ENCODE results near the gene CLCN1.

CLCN1 gene

DNA sequence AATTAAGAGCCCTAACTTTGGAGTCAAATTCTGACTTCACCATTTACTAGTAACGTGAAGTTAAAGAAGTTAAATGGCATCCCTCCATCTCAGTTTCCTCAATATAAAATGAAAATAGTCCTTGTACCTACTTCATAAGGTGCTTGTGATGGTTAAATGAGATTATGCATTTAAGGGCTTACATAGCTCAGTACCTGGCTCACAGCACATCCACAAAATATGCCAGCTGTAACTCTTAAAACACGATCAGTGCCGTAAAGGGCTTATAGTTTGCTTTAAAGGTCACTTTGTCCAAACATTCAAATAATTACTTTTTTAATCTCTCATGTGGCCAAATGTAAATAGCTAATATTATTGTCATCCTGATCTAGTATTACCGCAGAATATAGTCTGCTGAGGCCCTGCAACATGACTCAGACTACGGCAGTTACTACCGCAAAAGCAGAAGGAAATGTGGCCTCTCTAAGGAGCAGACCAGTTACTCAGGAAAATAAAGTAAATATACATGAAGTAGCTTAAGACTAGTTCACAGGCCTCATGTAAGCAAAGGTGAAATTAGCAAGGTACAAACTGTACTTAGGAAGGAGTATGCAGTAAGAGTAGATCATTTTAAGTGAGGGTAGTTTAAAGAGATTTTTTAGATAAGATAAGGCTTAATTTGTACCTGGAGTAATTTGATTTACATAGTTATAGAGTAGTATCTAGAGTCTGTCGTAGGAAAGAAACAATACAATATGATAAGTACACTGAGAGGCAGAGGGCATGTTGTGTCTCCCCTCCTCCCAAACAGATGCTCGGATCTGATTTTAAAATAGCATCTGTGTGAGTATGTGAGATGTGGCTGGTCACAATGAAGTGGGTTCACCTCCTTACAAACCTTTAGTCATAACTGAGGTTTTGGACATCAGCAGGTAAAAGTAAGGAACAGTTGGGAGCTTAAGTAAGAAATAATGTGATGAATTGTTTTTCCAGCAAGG, 14.7 kb upstream of the CLCN1 start:
- peaks cover 71% of the 10 kb centered on the region for H3K4me1 Mint-ChIP-seq
- no peak overlapping the region for H3K4me3 Mint-ChIP-seq
- no peaks in the 10 kb centered on the region for H3K27me3 Mint-ChIP-seq
- no peak for DNase-seq
- no peak overlapping the region for H3K27ac Mint-ChIP-seq
- H3K36me3 Mint-ChIP-seq, result peaks cover 83% of the 10 kb centered on the region
- no peaks in the 10 kb centered on the region for H3K9me3 Mint-ChIP-seq
- CTCF ChIA-PET, result interaction anchor here (0.9 to 8.6 kb wide), 7 partner anchors 9 to 107 kb away, joined by 3 to 185 read pairs (median 4); no protein-coding TSS in a partner anchor

DNA sequence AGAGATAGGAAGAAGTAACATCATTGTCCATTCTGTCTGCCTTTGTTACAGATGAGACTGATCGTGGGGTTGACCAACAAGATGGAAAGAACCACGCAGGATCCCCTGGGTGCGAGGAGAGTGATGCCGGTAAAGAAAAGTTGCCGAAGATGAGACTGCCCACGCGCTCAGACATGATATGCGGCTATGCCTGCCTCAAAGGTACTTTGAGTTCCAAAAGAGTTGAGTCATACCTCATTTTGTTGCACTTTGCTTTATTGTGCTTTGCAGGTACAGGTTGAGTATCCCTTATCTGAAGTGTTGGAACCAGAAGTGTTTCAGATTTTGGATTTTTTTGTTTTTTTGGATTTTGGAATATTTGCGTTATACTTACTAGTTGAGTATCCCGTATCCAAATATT, 12.2 kb upstream of the CLCN1 start:
- no peak for DNase-seq

DNA sequence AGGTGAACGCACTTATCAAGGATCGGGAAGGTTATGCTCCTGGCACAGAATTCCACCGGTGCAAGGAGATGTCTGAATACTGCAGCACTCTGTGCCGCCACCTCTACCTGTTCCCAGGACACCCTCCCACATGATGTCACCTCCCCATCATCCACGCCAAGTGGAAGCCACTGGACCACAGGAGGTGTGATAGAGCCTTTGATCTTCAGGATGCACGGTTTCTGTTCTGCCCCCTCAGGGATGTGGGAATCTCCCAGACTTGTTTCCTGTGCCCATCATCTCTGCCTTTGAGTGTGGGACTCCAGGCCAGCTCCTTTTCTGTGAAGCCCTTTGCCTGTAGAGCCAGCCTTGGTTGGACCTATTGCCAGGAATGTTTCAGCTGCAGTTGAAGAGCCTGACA, 11.0 kb upstream of the CLCN1 start:
- Mint-ChIP-seq H3K4me3 (no peak overlapping the region), H3K36me3 (peaks cover 92% of the 10 kb centered on the region), H3K4me1 (peaks cover 74% of the 10 kb centered on the region), H3K27me3 (no peaks in the 10 kb centered on the region), H3K9me3 (peaks cover 8% of the 10 kb centered on the region), H3K27ac (no peak overlapping the region)
- CTCF ChIA-PET, result interaction anchor here (0.8 to 2.6 kb wide), 15 partner anchors 9 to 118 kb away, joined by 3 to 56 read pairs (median 4); partner anchors contain the start of gene EPHA1
- no peak for DNase-seq

More for the DNA sequence above, 12.2 kb upstream of the CLCN1 start:
- peaks cover 6% of the 10 kb centered on the region for H3K9me3 Mint-ChIP-seq
- no peak overlapping the region for H3K4me3 Mint-ChIP-seq
- CTCF ChIA-PET, result interaction anchor here (1.5 to 2.5 kb wide), 2 partner anchors 24 to 64 kb away, joined by 5 to 56 read pairs; no protein-coding TSS in a partner anchor
- H3K36me3 Mint-ChIP-seq, result peaks cover 89% of the 10 kb centered on the region
- no peak overlapping the region for H3K27ac Mint-ChIP-seq
- peaks cover 75% of the 10 kb centered on the region for H3K4me1 Mint-ChIP-seq
- no peaks in the 10 kb centered on the region for H3K27me3 Mint-ChIP-seq

DNA sequence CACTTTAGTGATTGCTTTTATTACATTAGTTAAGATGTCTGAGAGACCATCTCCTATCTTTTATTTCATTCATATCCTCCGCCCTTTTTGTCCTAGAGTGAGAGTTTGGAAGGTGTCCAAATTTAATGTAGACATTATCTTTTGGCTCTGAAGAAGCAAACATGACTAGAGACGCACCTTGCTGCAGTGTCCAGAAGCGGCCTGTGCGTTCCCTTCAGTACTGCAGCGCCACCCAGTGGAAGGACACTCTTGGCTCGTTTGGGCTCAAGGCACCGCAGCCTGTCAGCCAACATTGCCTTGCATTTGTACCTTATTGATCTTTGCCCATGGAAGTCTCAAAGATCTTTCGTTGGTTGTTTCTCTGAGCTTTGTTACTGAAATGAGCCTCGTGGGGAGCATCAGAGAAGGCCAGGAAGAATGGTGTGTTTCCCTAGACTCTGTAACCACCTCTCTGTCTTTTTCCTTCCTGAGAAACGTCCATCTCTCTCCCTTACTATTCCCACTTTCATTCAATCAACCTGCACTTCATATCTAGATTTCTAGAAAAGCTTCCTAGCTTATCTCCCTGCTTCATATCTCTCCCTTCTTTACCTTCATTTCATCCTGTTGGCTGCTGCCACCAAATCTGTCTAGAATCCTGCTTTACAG, 10.4 kb upstream of the CLCN1 start:
- Mint-ChIP-seq H3K27me3 (no peaks in the 10 kb centered on the region), H3K9me3 (peaks cover 13% of the 10 kb centered on the region), H3K27ac (peak overlapping the region; percentile 15), H3K4me1 (peaks cover 76% of the 10 kb centered on the region), H3K36me3 (peaks cover 92% of the 10 kb centered on the region), H3K4me3 (no peak overlapping the region)
- CTCF ChIA-PET, result interaction anchor here (0.8 to 2.6 kb wide), 17 partner anchors 9 to 118 kb away, joined by 3 to 56 read pairs (median 4); partner anchors contain the start of gene EPHA1
- peak; percentile 76 for DNase-seq

DNA sequence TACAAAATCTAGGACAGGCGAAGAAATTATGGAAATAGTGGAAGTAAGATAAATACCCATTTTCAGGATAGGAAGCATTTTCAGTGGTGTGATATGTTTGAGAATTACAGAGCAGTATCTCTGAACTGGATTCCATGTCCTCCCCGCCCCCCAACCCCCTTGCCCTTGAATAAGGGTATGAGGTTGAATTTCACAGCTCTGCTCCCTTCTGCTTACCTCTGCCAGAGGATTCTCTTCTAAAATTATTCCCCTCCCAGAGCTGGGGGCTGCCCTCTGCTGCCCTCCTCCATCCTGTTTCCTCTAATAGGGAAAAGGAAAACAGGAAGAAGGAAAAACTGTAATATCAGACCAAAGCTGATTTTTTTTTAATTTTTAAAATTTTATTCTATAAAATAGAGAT, 7.3 kb upstream of the CLCN1 start:
- Mint-ChIP-seq H3K27ac (no peak overlapping the region), H3K4me1 (peaks cover 75% of the 10 kb centered on the region), H3K27me3 (no peaks in the 10 kb centered on the region), H3K9me3 (peaks cover 17% of the 10 kb centered on the region), H3K4me3 (no peak overlapping the region), H3K36me3 (peaks cover 80% of the 10 kb centered on the region)
- DNase-seq, result no peak
- CTCF ChIA-PET, result interaction anchor here (1.9 to 4.4 kb wide), 5 partner anchors 9 to 108 kb away, joined by 6 to 29 read pairs (median 12); no protein-coding TSS in a partner anchor

DNA sequence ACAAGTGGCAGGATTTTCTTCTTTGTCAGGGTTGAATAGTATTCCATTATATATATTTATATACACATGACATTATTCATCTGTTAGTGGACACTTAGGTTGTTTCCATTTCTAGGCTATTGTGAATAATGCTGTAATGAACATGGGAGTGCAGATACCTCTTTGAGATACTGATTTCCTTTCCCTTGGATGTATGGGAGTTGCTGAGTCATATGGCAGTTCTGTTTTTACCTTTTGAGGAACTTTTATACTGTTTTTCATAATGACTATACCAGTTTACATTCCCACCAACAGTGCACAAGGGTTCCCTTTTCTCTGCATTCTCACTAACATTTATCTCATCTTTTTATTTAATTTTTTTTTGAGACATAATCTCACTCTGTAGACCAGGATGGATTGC, 1.8 kb upstream of the CLCN1 start:
- H3K27ac Mint-ChIP-seq, result no peak overlapping the region
- peaks cover 11% of the 10 kb centered on the region for H3K9me3 Mint-ChIP-seq
- peaks cover 32% of the 10 kb centered on the region for H3K4me1 Mint-ChIP-seq
- H3K4me3 Mint-ChIP-seq, result no peak overlapping the region
- H3K27me3 Mint-ChIP-seq, result peaks cover 16% of the 10 kb centered on the region
- H3K36me3 Mint-ChIP-seq, result peaks cover 30% of the 10 kb centered on the region
- CTCF ChIA-PET, result no interaction called here
- no peak for DNase-seq

GRCh38 chr7:143316492-143316891, 581 bp downstream of the CLCN1 start:
- CTCF ChIA-PET, result interaction anchor here (1.3 to 3.6 kb wide), 3 partner anchors 17 to 77 kb away, joined by 3 to 11 read pairs (median 5); no protein-coding TSS in a partner anchor
- H3K9me3 Mint-ChIP-seq, result no peaks in the 10 kb centered on the region
- H3K4me3 Mint-ChIP-seq, result no peak overlapping the region
- H3K27me3 Mint-ChIP-seq, result peaks cover 36% of the 10 kb centered on the region
- H3K4me1 Mint-ChIP-seq, result peaks cover 9% of the 10 kb centered on the region
- no peak overlapping the region for H3K27ac Mint-ChIP-seq
- no peak for DNase-seq
- peaks cover 11% of the 10 kb centered on the region for H3K36me3 Mint-ChIP-seq

GRCh38 chr7:143318661-143319060, 2.8 kb downstream of the CLCN1 start:
- H3K27ac Mint-ChIP-seq, result no peak overlapping the region
- H3K36me3 Mint-ChIP-seq, result peaks cover under 1% of the 10 kb centered on the region
- H3K4me3 Mint-ChIP-seq, result no peak overlapping the region
- H3K4me1 Mint-ChIP-seq, result no peaks in the 10 kb centered on the region
- no peak for DNase-seq
- H3K27me3 Mint-ChIP-seq, result peaks cover 42% of the 10 kb centered on the region
- CTCF ChIA-PET, result interaction anchor here (1.4 to 1.6 kb wide), 2 partner anchors 16 to 78 kb away, joined by 3 to 6 read pairs; no protein-coding TSS in a partner anchor
- no peaks in the 10 kb centered on the region for H3K9me3 Mint-ChIP-seq

- H3K27ac Mint-ChIP-seq, result no peak overlapping the region
- H3K36me3 Mint-ChIP-seq, result no peaks in the 10 kb centered on the region
- no peaks in the 10 kb centered on the region for H3K9me3 Mint-ChIP-seq
- peaks cover 15% of the 10 kb centered on the region for H3K4me1 Mint-ChIP-seq
- H3K27me3 Mint-ChIP-seq, result peaks cover 38% of the 10 kb centered on the region
- no peak for DNase-seq
- CTCF ChIA-PET, result interaction anchor here (1.2 kb wide), 1 partner anchor 25 kb away, joined by 4 read pairs; no protein-coding TSS in a partner anchor
- H3K4me3 Mint-ChIP-seq, result no peak overlapping the region
Measured at GRCh38 chr7:143320620-143321019, 4.7 kb downstream of the CLCN1 start.

DNA sequence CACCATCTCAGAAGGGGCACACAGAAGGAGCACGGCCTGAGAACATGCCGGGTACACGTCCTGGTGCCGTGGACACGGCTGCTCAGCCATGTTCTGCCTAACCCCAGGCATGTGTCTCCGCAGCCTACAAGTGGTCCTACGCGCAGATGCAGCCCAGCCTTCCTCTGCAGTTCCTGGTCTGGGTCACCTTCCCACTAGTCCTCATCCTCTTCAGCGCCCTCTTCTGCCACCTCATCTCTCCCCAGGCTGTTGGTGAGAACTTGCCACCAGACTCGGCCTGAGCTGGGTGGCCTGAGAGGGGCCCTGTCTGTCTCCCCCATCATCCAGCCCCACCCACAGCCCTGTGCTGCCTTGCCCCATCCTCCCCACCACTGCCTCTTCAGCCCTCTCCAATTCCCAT, 5.3 kb downstream of the CLCN1 start:
- CTCF ChIA-PET, result interaction anchor here (1.0 to 1.1 kb wide), 2 partner anchors 19 to 96 kb away, joined by 3 read pairs; no protein-coding TSS in a partner anchor
- H3K4me1 Mint-ChIP-seq, result peaks cover 20% of the 10 kb centered on the region
- no peak for DNase-seq
- no peak overlapping the region for H3K4me3 Mint-ChIP-seq
- H3K9me3 Mint-ChIP-seq, result no peaks in the 10 kb centered on the region
- H3K27ac Mint-ChIP-seq, result no peak overlapping the region
- H3K36me3 Mint-ChIP-seq, result no peaks in the 10 kb centered on the region
- H3K27me3 Mint-ChIP-seq, result peaks cover 38% of the 10 kb centered on the region

GRCh38 chr7:143321734-143322133, 5.8 kb downstream of the CLCN1 start:
- Mint-ChIP-seq H3K27ac (no peak overlapping the region), H3K27me3 (peaks cover 38% of the 10 kb centered on the region), H3K4me3 (no peak overlapping the region), H3K36me3 (no peaks in the 10 kb centered on the region), H3K4me1 (peaks cover 21% of the 10 kb centered on the region), H3K9me3 (no peaks in the 10 kb centered on the region)
- no peak for DNase-seq
- CTCF ChIA-PET, result interaction anchor here (1.0 to 1.2 kb wide), 3 partner anchors 18 to 96 kb away, joined by 3 to 4 read pairs (median 3); no protein-coding TSS in a partner anchor

DNA sequence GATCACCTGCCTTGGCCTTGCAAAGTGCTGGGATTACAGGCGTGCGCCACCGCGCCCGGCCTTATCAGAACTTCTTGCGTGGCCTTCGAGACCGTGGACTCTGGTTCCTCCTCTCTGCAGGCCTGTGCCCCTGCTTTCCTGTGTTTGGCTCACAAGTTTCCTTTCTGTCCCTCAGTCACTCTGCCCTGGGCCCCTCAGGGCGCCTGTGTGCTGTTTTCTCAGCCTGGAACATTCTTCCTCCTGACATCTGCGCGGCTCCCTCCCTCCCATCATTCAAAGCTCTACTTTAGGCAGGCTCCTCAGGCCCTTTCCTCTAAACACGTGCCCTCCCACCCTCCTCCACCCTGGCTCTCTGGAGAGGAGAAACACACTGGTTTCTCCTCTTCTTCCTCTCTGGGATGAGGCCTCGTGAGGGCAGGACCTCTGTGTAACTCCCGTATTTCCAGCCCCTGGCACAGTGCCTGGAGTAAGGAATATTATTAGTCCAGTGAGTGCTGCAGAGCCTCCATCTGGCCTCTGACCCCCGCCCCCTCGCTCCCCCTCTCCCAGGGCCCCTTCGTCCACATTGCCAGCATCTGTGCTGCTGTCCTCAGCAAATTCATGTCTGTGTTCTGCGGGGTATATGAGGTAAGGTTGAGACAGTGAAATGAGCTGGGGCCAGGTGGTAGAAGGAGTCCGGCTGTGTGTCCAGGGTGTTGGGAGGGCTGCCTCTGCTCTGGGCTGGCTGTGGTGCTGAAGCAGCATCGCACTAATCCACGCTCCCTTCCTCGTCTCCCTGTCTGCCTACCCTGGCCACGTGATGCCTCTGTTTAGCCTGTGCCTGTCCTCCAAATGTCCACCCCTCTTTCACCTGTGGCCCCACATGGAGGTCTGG, 7.1 kb downstream of the CLCN1 start:
- Mint-ChIP-seq H3K9me3 (no peaks in the 10 kb centered on the region), H3K4me3 (no peak overlapping the region), H3K4me1 (peaks cover 21% of the 10 kb centered on the region), H3K36me3 (no peaks in the 10 kb centered on the region), H3K27ac (no peak overlapping the region), H3K27me3 (peaks cover 34% of the 10 kb centered on the region)
- CTCF ChIA-PET, result interaction anchor here (1.2 kb wide), 1 partner anchor 82 kb away, joined by 4 read pairs; no protein-coding TSS in a partner anchor
- DNase-seq, result no peak

DNA sequence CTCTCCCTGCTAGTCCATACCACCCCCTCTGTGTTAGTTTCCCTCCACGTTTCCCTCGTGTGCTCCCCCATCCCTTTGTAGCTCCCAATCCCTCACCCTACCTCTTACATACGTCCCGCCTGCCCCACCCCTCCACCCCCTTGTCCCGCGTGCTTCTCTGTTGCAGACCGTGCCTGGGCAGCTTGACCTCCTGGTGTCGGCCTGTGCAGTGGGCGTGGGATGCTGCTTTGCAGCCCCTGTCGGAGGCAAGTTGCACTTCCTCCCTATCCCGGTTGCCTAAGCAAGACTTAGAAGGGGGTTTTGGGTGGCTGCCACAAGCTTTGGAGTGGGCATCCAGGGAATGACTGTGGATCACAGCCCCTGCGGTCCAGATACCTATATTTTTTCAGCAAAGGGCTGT, 7.7 kb downstream of the CLCN1 start:
- H3K9me3 Mint-ChIP-seq, result no peaks in the 10 kb centered on the region
- H3K4me3 Mint-ChIP-seq, result no peak overlapping the region
- no peak for DNase-seq
- CTCF ChIA-PET, result no interaction called here
- H3K36me3 Mint-ChIP-seq, result no peaks in the 10 kb centered on the region
- H3K4me1 Mint-ChIP-seq, result peaks cover 21% of the 10 kb centered on the region
- H3K27ac Mint-ChIP-seq, result no peak overlapping the region
- H3K27me3 Mint-ChIP-seq, result peaks cover 33% of the 10 kb centered on the region

Measured in activated naive CD4-positive, alpha-beta T cell treated with anti-CD3 and anti-CD28 coated beads, Interleukin-2, amount 10 ng/mL, durations not matched to agents 7 days and 5 days (primary cell).